GM12801 (cell line): Measurements from ENCODE around the gene BID.

Experiments
- TF ChIP-seq, protein P1 (sequence below): IDR thresholded peaks from one replicate; pipeline ENCODE4 v1.5.1; 2011; ENCODE audit warnings: control low read depth; ENCODE audit not compliant: insufficient read length; ENCODE audit errors: extremely low read depth

The BID gene

DNA sequence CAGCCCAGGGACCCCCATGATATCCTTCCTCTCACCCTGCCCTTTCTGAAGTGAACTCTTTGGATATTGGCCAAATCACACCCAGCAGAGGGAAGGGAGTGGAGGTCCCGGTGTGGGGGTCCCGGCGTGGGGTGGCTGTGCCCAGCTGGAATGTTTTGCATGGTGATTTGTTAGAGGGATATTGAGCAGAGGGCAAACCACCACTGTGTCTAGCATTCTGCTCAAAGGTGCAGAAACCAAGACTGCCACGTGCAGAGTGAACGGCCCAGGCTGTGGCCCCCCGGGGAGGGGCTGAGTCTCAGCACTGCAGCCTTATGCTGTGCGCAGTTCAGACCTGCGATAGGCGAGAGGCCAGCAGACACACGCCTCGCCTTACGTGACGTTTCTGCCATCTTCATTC lies 7.9 kb upstream of the BID start:
- TF ChIP-seq, protein P1, sequence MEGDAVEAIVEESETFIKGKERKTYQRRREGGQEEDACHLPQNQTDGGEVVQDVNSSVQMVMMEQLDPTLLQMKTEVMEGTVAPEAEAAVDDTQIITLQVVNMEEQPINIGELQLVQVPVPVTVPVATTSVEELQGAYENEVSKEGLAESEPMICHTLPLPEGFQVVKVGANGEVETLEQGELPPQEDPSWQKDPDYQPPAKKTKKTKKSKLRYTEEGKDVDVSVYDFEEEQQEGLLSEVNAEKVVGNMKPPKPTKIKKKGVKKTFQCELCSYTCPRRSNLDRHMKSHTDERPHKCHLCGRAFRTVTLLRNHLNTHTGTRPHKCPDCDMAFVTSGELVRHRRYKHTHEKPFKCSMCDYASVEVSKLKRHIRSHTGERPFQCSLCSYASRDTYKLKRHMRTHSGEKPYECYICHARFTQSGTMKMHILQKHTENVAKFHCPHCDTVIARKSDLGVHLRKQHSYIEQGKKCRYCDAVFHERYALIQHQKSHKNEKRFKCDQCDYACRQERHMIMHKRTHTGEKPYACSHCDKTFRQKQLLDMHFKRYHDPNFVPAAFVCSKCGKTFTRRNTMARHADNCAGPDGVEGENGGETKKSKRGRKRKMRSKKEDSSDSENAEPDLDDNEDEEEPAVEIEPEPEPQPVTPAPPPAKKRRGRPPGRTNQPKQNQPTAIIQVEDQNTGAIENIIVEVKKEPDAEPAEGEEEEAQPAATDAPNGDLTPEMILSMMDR, result no peak

DNA sequence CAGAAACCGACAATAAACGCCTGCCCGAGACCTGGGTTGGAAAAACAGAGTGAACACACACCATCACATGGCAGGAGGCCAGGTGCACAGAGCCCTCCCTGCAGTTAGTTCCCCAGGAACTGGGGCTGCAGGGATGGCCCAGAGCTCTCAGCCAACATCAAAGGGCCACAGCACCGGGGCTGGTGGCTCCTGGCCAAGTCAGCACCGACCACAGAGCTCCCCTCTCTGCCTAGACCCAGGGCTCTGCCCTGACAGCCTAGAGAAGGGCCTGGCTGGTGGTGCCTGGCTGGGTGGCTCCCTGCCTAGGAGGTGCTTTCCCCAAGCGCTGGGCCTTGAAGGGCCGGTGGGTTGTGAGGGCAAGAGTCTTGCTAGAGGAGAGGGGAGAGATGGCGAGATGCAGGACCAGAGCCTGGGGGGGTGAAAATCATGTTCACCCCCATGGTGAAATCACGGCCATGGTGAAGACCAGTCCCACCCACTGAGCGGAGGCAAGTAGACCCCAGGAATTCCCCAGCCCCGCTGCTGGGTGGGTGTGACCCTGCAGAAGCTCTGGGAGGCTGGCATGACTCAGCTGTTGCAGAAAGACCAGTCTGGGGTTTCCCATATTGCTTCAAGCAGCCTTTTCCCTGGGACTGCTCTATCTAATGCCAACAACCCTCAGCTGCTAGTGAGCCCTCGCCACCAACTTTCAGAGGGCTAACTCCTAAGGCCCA lies 7.2 kb upstream of the BID start:
- TF ChIP-seq, protein P1, result no peak

DNA sequence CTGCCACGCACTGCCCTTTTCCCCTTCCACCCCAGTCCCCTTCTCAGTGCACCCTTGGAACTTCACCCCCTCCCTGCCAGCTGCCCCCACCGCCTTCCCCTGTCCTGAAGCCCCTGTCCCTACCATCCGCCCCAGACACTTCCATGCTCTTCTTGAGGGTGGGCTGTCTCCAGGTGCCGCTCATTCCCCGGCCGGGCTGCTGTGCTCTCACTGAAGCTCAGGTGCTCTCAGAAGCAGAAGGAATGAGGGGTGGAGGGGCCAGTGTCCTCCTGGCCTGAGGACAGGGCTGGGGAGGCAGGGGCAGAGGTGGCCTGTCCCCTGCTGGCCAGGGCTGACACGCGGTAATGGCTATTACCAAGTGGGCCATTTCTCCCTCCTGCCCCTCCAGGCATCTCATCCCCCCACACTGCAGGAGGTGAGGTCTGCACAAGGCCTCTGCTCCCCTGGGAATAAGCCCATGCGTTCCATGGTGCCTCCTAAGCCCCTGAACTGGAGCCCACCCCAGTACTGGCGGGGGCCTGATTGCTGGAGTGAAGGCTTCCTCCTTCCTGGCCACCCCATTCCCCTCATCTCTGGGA lies 6.6 kb upstream of the BID start:
- TF ChIP-seq, protein P1, result no peak

DNA sequence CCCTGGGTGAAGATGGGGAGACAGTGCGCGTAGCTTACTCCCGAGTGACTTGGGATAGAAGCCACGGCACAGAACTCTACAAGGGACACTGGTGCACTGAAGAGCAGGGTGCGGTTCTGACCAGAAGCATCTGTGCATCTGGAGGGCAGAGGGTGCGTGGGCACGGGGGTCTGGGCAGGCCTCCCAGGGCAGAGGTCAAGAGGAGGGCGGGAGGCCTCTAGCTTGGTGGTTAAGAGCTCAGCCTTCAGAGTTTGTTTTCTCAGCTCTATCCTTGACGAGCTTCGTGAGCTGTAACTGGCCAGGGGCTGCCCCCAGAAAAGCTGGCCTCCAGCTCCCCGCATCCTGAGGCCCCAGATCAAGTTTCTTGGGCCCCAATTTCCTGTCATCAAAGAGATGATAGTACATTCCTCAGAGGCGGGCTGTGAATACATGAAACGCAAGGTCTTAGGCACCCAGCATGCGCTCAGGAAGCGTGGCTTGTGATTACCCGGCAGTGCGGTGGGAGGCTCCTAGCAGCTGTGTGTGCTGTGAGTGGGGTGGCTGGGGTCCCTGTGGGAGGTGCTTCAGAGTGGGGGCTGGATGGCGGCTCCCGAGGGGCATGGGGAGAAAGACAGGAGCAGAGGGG lies 6.0 kb upstream of the BID start:
- TF ChIP-seq, protein P1, result no peak

DNA sequence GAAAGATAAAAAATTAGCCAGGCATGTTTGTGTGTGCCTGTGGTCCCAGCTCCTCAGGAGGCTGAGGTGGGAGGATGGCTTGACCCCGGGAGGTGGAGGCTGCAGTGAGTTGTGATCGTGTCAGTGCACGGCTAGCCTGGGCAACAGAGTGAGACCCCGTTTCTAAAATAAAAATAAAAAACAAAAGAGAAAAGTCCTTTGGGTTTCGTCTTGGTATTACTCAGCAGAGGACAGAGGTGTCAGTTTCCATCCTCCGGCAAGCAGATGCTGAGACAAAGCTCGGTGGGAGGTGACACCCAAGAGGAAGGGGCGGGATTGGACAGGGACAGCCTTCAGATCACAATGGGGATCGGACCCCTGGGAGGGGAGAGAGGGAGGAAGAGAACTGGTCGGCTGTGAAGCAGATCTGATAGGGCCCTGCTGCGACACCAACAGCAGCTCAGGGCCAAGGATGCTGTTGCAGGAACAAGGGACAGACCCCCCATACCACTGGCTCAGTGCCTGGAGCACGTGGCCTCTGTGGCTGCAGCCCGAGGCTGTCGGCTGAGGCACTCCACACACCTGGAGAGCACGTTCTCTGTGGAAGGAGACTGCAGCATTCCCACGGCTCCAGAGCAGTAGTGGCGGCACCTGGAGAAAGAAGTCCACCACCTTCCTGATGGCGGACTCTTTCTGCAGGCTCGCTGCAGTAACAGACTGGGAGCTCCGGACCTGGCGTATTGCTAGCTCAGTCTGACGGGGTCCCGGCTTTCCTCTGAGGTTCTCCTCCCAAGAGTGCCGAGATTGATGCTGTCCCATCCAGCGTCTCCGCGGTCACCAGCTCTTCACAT lies 5.2 kb upstream of the BID start:
- TF ChIP-seq, protein P1, result no peak

DNA sequence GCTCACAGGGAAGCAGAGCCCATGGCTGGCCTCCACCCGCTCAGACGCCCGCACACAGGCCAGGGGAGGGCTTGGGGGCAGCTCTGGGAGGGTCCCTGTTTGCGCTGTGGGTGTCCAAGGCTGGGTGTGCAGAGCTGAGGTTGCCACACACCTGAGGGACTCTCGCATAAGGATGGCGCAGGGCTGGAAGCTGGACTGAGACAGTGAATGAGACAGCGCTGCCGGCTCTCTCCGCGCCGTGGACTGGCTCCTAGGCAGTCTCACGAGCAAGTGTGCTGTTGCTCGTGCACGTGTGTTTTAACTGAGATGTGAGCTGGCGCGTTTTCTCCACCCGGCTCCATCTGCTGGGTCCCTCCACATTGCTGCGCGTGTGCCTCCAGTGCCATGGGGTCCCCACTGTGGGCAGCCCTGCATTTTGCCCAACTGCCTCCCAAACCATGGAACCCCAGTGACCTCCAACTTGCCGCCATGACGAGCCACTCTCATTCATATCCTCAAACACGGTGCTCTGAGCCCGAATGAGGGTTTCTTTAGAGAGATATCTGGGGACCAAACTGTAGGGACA lies 4.2 kb upstream of the BID start:
- TF ChIP-seq, protein P1, result no peak

DNA sequence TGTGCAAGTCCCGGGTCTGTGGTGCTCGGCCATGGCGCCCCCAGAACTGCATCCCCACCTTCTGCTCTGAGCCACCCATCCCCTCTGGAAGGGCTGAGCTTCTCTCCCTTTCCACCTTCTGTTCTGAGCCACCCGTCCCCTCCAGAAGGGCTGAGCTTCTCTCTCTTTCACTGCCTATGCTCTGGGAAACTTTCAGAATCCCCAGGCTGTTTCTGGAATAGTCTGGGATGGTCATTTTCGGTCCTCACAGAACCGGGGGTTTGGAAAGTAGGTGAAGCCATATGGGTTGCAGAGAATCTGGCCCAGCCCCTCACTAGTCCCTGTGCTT lies 3.4 kb upstream of the BID start:
- TF ChIP-seq, protein P1, result no peak
